ENCODE measurements around the gene ZNF474.

The ZNF474 gene

GRCh38 chr5:122153230-122153629, 23.9 kb downstream of the ZNF474 start:
- DNase-seq (ENCODE audit: low read depth, low spot score): no peak

- DNase-seq (ENCODE audit: low read depth, low spot score): no peak
Observed at GRCh38 chr5:122153774-122154173, 24.4 kb downstream of the ZNF474 start.

- DNase-seq (ENCODE audit: low read depth, low spot score): no peak
Observed at GRCh38 chr5:122154491-122154890, 25.1 kb downstream of the ZNF474 start.

- no peak for DNase-seq (ENCODE audit: low read depth, low spot score)
Observed at GRCh38 chr5:122154910-122155309, 25.6 kb downstream of the ZNF474 start.

- no peak for DNase-seq (ENCODE audit: low read depth, low spot score)
Observed at GRCh38 chr5:122155546-122155945, 26.2 kb downstream of the ZNF474 start.

GRCh38 chr5:122156724-122157325, 27.5 kb downstream of the ZNF474 start:
- DNase-seq (ENCODE audit: low read depth, low spot score): no peak

- DNase-seq (ENCODE audit: low read depth, low spot score): no peak
Observed at GRCh38 chr5:122162100-122162638, 32.8 kb downstream of the ZNF474 start.

- DNase-seq (ENCODE audit: low read depth, low spot score): no peak
Observed at GRCh38 chr5:122163121-122164069, 34.0 kb downstream of the ZNF474 start.

- no peak for DNase-seq (ENCODE audit: low read depth, low spot score)
Observed at GRCh38 chr5:122164070-122164435, 34.7 kb downstream of the ZNF474 start.

GRCh38 chr5:122164831-122165558, 35.6 kb downstream of the ZNF474 start:
- no peak for DNase-seq (ENCODE audit: low read depth, low spot score)

GRCh38 chr5:122165559-122166078, 36.3 kb downstream of the ZNF474 start:
- DNase-seq (ENCODE audit: low read depth, low spot score): no peak

- no peak for DNase-seq (ENCODE audit: low read depth, low spot score)
Observed at GRCh38 chr5:122169350-122170103, 40.2 kb downstream of the ZNF474 start.

GRCh38 chr5:122170620-122171019, 41.3 kb downstream of the ZNF474 start:
- DNase-seq (ENCODE audit: low read depth, low spot score): no peak

- DNase-seq (ENCODE audit: low read depth, low spot score): no peak
Observed at GRCh38 chr5:122172207-122172606, 42.9 kb downstream of the ZNF474 start.

- DNase-seq (ENCODE audit: low read depth, low spot score): no peak
Observed at GRCh38 chr5:122173474-122174415, 44.4 kb downstream of the ZNF474 start.

GRCh38 chr5:122175091-122175490, 45.7 kb downstream of the ZNF474 start:
- no peak for DNase-seq (ENCODE audit: low read depth, low spot score)

GRCh38 chr5:122175852-122176251, 46.5 kb downstream of the ZNF474 start:
- DNase-seq (ENCODE audit: low read depth, low spot score): no peak

- DNase-seq (ENCODE audit: low read depth, low spot score): no peak
Observed at GRCh38 chr5:122177161-122177560, 47.8 kb downstream of the ZNF474 start.

- no peak for DNase-seq (ENCODE audit: low read depth, low spot score)
Observed at GRCh38 chr5:122179701-122180100, 50.4 kb downstream of the ZNF474 start.

- no peak for DNase-seq (ENCODE audit: low read depth, low spot score)
Observed at GRCh38 chr5:122180146-122180712, 50.9 kb downstream of the ZNF474 start.

Data from iPS DF 19.7 (cell line).